NCI-H146 (cell line): ENCODE measurements around the gene LELP1.

Experiments
- DNase-seq: peaks from one replicate; lab custom pipeline; 2025; lab: John Stamatoyannopoulos, UW

Gene LELP1

DNA sequence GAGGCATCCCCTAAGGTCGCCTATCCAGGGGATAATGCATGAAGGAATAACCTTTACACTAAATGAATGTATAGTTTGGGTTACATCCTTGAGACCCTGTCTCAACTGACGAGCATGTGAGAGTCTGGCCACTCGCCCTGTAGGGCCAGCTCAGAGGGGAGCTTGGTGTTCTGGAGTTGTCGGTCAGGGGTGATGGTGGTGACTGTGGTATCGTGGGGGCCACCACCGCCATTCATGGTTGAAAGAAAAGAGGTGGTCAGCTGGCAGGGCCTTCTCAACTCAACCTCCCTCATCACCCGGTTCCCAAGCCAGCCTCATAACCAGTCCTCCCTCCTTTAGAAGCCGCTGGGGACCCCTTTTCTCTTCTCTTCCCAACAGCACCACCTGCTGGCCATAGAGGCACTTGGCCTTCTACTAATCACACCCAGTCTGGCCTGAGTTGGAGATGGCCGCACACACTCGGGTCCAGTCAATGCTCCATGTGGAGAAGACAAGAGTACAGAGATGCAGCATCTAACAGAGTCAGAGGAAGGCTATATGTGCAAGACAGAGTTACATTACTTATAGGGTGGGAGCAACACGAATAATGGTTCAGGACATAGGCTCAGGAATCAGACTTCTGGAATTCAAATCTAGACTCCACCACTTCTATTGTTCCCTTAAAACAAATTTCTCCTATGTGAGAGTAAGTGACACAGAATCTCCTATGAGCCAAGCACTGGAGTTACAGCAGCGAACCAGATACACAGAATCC lies 26.0 kb downstream of the LELP1 start:
- DNase-seq, result peak; percentile 30

DNA sequence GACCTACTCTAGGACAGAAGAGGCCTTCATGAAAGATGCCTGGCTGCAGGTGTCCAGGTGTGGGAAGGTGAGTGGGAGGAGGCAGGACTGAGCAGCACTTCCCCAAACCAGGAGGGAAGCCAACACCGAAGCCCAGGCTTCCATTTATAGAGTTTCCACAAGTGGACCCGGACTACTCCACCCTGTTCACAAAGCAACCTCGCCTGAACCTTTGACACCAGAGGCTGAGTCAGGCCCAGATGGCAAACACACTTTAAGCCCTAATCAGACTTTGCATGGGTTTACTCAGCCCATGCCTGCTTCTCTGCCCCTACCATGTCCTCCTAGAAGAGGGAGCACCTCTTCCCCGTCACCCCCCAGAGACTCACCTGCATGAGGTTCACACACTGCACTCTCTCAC lies 28.1 kb downstream of the LELP1 start:
- no peak for DNase-seq

DNA sequence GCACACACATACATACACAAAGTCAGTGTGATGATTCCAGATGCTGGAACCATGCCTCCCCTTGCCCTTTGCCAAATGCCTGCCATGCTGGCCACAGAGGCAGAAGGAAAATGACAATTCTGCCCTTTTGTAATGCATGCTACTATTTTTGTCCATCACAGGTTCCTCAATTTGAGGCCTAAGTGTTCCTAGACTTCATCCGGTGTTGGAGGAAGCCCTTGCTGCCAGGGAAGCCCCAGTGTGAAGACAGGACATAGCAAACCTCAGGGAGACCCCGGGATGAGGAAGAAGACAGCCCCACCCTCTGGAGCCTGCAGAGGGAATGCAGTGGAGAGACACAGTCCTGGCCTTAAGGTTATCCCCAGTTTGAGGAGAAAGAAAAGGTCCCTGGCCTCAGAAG lies 28.6 kb downstream of the LELP1 start:
- DNase-seq, result no peak

DNA sequence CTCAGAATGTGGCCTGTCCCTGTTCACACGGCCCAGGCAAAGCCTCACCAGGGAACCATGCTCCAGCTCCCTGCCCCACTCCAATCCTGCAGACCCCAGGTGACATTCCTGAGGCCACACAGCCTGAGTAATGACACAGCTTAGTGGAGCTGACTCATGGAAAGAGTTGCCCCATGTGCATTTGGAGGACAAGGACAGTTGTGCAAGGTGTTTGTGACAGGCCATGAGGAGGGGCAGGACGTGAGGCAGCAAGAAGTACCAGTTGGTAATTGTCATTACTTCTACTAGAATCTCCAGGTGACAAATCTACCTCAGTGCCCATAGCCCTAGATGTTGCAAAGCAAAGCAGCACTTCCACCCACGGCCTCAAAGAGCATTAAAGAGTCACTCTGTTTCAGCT lies 29.3 kb downstream of the LELP1 start:
- no peak for DNase-seq

DNA sequence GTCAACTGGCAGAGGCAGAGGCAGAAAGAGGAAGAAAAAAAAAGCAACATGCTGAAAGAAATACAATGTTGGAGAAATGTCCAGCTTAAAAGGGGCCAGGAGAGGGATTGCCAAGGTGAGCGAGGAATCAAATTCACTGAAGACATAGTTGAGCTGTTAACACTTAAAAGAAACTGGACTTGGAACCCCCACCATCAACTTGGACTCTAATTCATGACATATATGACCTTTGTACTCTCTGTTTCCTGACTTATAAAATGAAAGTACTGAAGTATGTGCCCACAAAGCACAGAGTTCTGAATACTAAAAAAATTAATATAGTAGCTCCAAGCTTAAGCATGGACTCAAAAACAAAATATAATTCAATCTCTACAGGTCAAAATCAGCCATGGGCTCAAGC lies 30.2 kb downstream of the LELP1 start:
- DNase-seq, result no peak

DNA sequence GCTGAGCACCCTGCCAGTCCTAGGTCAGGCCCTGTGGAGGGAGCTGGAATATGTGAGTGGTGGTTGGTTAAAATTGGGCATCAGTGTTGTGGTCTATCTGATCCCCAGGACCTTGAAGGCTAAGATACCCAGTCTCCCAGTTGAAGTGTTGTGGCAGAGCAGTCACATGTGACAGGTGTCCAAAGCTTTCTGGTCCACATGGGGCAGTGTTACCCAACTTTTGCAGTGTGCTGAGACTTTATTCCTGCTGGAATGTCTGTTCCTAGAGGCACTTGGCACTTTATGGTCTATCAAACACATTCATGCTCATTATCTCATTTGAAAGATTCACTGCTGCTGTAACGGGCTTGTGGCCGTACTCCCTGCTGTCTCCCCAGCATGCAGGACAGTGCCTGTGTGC lies 35.3 kb downstream of the LELP1 start:
- no peak for DNase-seq

DNA sequence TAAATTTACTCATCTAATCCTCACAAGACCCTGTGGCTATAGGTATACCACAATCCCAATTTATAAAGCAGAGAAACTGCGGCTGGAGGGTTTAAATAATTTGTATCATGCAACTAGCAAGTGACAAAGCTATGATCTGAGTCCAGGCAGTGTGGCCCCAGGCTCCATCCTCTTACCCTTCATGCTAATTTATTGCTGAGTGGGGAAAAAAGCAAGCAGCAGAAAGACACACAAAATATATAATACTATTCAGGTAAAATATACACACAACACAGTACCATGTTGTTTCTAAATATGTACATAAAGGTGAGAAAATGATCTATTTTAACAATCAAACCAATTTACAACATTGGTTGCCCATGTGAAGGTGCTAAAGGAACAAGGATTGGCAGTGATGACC lies 38.9 kb downstream of the LELP1 start:
- DNase-seq, result no peak

DNA sequence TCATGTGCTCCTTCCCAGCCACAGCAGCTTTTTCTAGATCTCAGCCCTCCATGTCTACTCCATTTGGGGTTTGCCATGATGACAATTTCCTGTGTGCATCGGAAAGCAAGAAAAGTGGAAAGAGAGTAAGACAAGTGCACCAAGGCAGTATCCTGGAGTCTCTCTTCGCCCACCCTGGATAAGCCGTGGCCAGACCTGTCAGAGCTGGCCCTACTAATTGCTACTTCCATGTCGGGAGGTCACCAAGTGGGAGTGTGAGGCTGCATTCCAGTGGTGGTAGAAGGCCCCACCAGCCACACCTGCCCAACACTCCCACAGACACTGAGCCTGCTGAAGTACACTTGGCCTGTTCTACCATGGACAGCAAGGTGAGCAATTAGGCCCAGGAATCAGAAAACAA lies 42.2 kb downstream of the LELP1 start:
- DNase-seq, result no peak

DNA sequence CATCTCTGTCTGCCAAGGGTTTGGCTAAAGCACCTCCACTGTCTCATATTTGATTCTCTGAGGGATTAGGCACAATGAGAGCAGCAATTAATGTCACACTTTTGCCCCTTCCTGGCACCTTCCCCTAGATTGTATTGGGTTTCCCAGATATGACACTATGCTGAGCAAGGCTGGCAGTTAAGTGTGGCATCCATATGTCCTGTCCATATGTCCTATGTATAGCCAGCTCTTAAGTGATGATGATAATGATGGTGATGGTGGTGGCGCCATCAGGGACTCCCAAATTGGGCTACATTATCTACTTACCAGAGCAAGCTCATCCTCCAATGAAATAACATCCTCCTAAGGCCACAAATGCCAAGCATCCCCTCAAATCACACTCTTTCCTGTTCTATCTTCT lies 42.8 kb downstream of the LELP1 start:
- no peak for DNase-seq

DNA sequence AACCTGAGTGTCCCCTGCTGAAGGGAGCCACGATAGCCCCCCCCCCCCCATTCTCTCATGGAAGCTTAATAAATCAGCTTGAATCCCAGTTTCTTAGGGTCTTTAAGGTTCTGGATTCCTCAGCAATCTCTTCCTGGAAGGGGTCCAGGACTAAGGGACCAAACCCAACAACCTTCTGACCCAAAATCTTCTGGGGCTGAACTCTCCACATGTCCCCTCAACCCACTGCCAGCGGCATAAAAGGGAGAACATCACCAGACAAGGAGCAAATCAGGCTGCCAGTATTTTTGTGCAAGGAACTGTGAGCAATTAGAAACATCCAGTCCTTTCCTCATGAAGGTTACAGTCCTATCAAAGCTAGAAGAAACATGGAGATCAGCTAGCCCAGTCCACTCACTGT lies 43.6 kb downstream of the LELP1 start:
- no peak for DNase-seq

DNA sequence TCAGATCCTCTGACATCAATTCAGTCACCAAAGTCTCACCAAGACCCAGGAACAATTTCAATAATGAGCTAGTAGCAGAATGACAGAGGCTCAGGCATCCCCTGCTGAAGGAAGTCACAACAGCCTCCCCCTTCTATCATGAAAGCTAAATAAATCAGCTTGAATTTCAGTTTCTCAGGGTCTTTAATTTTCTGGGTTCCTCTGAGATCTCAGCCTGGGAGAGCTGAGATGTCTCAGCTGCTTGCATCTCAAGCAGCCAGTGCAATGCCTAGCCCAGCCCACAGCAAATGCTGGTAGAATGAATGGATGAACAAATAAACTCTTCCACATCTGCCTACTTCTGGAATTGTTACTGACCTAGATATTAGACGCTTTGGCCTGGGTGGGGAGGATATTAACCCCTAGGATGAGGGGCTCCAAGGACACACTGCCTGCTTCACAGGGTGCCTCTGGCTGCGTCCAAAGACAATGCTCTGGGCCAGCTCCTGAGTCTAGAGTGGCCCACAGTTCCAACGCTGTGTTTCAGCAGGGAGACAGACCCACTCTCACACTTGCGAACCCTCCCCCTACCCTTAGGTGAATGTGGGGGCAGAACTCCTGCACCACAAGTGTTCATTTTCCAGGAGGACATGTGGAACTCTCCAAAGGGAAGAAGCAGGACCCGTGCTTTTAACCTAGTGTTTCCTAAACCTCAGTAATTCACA lies 45.1 kb downstream of the LELP1 start:
- DNase-seq, result no peak

DNA sequence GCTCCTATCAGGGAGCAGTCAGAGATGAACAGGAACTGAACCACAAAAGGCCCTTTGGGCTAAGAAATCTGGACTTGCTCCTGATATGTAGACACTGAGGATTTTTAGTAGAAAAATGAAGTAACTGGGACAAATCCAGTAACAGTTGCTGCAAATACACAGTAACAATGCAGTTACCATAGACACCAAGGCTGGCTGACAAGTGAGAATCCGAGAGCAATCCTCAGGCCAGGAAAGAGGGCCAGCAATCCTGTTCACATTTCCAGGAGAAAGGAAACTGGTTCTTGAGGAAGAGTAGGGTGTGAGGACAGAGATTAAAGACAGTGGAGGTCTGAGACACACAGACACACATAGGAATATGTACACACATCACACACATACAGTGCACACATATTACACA lies 46.9 kb downstream of the LELP1 start:
- no peak for DNase-seq

DNA sequence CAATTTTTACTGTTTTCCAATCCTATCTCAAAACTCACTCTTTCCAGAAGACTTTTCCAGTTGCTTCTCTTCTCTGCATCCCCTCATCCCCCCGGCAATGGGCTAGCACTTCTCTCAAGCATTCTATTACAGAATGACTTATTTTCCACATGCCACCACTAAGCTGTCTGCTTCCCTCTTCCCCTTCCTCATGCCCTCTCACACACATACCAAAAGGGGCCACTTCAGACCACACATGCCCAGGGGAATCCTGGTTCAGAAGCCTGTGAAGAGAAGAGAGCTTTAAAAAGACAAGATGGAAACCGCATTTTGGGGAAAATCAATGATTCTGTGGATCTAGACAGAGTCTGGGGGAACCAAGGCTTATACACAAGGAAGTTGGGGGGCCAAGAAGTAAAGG lies 47.9 kb downstream of the LELP1 start:
- DNase-seq, result no peak

DNA sequence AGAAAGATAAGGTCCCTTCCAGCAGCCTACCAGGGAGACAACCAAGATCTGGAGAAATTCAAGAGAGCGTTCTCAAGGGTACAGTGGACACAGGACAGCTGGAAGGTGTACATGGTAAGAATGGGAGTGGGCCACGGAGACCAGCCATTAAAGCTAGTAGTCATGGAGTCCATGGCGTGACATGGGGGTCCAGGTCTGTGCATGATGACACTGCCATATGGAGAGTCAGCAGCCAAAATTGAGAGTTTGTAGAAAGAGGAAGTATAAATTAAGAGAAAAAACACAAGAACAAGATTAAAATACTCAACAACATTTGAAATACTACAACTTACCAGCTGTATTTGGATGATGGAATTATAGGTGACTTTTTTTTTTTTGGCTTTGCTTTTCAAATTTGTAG lies 48.3 kb downstream of the LELP1 start:
- no peak for DNase-seq

DNA sequence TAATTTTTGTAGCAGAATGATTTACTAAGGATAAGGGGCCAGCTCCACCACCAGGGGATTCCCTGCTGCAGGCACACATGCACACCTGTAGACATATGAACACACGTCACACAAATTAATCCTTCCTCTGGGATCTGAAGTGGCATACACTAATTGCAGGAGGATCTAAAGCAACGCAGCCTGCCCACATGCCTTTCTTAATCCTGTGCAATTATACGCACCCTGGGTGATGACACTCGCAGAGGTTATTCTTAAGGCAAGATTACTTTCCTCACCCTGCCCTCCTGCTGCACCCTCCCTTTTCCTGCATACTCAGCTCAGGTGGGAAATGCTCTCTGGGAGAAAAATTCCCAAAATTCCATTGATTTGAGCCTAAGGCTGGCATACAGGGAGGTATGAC lies 48.8 kb downstream of the LELP1 start:
- DNase-seq, result no peak

DNA sequence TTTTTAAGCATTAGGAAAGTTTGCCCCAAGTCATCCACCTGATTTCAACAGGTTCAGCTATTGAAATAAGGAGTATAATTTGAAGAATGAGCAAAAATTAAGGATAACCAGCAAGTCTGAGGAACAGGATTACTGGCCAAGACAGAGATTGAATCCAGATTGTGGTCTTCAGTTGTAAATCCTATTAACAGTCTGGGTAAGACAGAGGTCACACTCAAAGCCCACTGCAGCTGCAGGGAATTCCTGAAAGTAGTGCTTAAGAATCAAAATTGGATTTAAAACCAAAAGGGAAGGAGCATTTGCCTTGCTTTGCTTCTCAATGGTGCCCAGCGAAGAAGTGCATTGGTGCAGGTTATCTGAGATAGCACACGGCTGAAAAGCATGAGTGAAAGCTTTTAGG lies 49.8 kb downstream of the LELP1 start:
- no peak for DNase-seq

DNA sequence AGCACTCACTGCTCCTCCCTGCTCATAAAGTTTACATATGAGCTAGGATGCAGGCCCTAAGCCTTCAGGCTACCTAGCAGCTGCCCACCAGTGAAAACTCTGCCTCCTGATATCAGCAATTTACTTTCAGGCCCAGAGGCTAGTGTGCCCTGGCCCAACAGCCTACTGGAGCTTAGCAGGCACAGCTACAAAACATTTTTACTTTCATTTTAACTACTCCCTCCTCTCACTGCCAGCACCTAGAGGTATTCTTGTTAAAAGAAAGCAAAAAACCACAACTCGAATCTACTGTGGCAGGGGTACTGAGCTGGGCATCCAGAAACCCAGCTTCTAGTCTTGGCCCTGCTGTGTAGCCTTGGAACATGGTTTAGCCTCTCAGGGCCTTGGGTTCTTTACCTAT lies 50.5 kb downstream of the LELP1 start:
- no peak for DNase-seq
